Measurements from ENCODE around the gene ADRB2.

Gene ADRB2

DNA sequence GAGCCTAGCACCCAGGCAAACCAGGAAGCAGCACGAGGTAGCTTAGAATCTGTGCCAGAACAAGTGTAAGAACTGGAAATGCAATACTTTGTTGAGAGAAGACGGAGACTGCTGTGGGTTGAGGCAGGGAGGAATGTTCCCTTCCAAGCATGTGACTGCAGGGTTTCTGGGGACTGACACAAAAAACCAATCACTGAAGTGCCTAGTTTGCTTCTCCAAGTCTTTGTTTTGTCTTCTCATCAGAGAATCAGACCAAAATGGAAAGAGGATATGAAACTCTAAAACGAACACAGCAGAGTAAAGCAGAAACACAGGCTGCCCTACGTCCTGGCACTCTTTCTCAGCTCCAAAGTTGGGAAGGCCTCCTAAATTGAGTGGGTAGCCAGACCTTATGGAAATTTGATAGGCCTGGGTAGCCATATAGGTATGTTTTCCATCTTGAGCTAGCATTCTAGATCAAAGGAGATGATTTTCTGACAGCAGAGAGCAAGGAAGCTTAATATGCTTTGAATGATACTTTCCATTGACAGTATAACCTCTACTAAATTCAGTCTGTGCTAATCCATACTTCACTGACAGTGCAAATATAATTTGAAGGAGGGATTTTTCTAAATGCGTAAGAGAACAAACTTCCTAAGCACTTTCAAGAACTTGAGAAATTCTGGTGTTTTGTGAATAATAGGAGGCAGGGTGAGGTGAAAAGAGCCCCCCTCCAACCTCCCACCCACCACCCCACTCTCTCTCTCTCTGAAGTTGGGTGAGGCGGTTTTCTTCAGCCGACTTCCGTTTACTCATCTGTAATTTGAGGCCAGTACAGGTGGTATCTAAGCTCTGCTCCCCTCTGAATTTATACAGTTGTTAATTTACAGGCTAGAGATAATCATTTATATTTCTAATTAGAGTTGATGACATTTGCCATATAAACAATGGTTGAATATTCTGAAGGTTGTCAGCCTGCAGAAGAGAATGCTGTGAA is 5.5 kb downstream of the ADRB2 start:
- DNase-seq = no peak

- DNase-seq = no peak
These were observed 6.7 kb downstream of the ADRB2 start for GRCh38 chr5:148833122-148833521.

GRCh38 chr5:148833925-148834324 is 7.5 kb downstream of the ADRB2 start:
- DNase-seq = no peak

GRCh38 chr5:148834689-148835088 is 8.3 kb downstream of the ADRB2 start:
- DNase-seq = no peak

- DNase-seq = no peak
These were observed 10.2 kb downstream of the ADRB2 start for GRCh38 chr5:148836272-148837250.

DNA sequence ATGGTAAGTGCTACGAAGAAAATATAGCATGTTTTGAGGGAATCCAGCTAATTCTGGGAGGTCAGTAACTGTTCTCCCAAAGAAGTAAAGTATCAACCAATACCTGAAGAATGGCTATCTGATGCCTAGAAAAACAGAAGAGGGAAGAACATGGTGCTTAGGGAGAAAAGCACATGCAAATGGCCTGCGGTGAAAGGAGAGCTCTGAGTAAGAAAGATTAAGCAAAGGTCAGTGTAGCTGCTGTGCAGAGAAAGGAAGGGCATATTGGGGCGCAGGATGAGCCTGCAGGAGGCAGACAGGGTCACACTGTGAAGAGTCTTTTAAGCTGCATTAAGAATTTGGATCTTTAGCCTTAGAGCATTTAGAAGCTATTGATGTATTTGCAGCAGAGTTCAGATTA is 11.0 kb downstream of the ADRB2 start:
- DNase-seq = no peak

GRCh38 chr5:148838357-148838756 is 11.9 kb downstream of the ADRB2 start:
- DNase-seq = no peak

GRCh38 chr5:148839960-148840359 is 13.5 kb downstream of the ADRB2 start:
- no peak for DNase-seq

DNA sequence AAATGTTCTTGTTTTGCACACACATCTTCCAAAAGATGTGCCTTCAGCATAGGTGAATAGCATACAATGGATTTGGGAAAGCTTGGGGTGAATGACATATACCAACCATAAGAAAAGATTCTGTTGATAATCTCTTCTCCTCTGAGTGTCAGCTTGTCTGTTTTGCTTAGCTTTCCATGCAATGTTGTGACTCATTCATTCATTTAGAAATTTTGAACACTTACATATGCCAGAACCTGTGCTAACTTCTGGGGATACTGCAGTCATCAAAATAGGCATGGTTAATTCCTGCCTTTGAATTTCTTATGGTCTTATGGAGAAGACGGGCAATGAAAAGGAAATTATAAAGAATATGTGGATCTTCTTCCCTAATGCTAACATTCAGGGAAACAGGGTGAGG is 14.1 kb downstream of the ADRB2 start:
- no peak for DNase-seq

GRCh38 chr5:148841519-148841918 is 15.1 kb downstream of the ADRB2 start:
- DNase-seq = no peak

GRCh38 chr5:148842161-148842560 is 15.8 kb downstream of the ADRB2 start:
- DNase-seq = no peak

DNA sequence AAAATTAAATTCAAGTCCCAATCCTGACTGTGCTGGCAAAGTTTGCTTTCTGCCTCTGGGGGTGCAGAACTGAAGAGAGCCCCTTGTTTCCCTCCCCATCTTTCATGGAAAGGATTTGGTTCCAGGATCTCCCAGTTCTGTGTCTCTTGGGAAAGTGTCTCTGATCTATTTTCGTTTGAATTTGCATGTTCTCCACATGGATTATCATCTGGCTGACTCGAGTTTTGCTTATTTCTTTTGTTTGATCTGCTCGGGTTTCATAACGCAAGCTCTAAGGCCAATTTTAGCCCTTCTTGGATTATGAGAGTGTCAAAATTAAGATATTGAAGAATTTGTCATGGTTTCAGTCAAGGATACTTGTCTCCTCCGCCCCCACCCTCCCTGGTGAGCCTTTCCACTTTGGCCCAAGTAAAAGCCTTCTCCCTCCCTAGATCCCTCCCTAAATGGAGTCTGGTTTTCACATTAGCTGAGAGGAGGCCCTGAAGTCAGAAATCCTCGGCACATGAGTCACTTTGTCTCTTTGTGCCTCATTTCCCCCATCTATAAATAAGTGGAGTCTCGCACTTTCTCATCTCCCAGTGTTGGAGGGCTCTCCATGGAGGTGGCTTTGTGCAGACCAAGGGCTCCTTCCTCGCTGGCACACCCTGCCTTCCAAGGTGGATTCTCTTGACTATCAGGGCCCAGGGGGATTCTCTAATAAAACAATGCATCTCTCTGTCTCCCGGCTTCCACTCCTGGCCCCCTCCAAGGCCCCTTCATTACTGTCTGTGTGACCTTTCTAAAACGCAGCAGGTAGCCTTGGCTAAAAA is 17.3 kb downstream of the ADRB2 start:
- DNase-seq = no peak

GRCh38 chr5:148844433-148845280 is 18.2 kb downstream of the ADRB2 start:
- DNase-seq = no peak

DNA sequence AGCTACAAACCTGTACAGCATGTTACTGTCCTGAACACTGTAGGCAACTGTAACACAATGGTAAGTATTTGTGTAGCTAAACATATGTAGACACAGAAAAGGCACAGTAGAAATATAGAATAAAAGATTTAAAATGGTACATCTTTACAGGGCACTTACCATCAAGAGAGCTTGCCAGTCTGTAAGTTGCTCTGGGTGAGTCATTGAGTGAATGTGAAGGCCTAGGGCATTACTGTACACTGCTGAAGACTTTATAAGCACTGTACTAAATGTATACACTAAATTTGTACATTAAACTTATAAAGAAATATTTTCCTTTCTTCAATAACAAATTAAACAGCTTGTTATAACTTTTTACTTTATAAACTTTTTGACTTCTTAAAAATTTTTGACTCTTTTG is 20.5 kb downstream of the ADRB2 start:
- no peak for DNase-seq

DNA sequence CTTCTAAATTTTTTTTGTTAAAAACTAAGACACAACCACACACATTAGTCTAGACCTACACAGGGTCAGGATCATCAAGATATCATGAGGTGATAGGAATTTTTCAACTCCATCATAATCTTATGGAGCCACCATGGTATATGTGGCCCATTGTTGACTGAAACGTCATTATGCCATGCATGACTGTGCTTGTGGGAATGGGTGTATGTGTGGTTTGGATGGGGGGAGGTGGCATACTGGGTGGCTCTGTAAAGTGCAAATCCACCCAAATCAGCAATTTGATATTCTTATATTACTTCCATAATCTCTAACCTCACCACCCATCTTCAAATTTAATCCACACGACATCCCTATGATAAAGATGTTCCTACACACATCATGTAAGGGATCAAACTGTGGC is 21.0 kb downstream of the ADRB2 start:
- DNase-seq = no peak

GRCh38 chr5:148848393-148849031 is 22.1 kb downstream of the ADRB2 start:
- DNase-seq = no peak

- no peak for DNase-seq
These were observed 23.1 kb downstream of the ADRB2 start for GRCh38 chr5:148849461-148849860.

- no peak for DNase-seq
These were observed 24.4 kb downstream of the ADRB2 start for GRCh38 chr5:148850836-148851235.

DNA sequence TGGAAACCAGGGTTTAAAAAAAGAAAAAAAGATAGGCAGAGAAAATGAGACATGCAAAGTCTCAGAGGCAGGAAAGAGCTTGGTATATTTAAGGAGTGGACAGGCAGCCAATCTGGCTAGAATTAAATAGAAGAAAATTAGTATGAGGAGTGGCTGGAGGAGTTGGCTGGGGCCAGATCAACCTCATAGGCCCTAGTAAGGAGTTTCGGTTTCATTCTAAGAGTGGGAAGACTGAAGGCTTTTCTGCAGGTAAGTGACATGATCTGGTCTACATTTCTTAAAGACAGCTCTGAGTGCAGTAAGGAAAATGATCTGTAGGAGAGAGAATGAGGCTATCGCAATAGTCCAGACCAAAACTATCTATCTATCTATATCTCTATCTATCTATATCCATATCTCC is 27.5 kb downstream of the ADRB2 start:
- DNase-seq = no peak

- no peak for DNase-seq
These were observed 29.0 kb downstream of the ADRB2 start for GRCh38 chr5:148855249-148856008.

DNA sequence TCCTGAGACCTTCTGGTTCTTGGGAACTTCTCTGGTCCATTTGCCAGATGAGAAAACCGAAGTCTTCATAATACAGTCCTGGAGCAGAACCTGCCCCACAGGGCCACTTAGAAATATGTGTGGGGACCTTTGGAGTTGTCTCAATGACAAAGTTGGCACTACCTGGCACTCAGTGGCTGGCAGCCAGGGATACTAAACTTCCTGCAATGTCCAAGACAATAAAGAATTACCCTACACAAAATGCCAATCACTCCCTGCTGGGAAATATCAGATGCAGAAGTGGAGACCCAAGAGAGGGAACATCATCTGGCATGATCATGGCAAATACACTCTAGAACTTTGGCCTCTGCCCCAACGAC is 29.6 kb downstream of the ADRB2 start:
- DNase-seq = no peak
